ENCODE measurements around the gene UPF2. TPM values are rescaled to one million over a fixed set of nuclear protein-coding genes. Genes with fewer than 3 reads are reported as not detected.
"Not testable (repeated sequence)": the region's sequence is repeated elsewhere in the genome, so short reads cannot be mapped to it uniquely, and the experiment has no call there.

The UPF2 gene
- total RNA-seq, 1 donor from 2014 or later, result 7.9 TPM

DNA sequence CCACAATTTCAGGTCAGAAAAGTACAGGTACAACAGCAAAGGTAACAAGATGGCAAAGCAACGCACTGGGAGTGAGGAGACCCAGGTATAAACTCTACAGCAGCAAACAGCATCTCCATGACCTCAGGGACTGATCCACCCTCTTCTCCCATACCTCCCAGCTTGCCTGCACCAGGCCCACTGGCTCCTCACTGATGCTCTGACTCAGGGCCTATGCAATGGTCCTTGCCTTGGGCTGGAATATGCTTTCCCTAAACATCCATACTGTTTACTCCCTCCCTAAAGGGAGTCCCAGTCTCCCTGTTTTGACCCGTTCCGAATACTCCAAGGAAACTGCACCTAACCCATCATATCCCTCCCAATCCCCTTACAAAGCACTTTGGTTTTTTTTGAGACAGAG is 60.4 kb downstream of the UPF2 start:
- Histone ChIP-seq H3K4me3 (no peak overlapping the region), H3K4me1 (no peaks in the 10 kb centered on the region), H3K9me3 (no peaks in the 10 kb centered on the region), H3K36me3 (peaks cover 0 to 24% of the 10 kb centered on the region in 2 donors), H3K27me3 (no peaks in the 10 kb centered on the region), H3K27ac (no peak overlapping the region)
- no peak for DNase-seq (ENCODE audit: low spot score in 2 of 2)
- intact Hi-C loops (cut with DNase I), result no loop called here
- TF ChIP-seq CTCF (IDR thresholded peaks at IDR 0.05), result no peak

DNA sequence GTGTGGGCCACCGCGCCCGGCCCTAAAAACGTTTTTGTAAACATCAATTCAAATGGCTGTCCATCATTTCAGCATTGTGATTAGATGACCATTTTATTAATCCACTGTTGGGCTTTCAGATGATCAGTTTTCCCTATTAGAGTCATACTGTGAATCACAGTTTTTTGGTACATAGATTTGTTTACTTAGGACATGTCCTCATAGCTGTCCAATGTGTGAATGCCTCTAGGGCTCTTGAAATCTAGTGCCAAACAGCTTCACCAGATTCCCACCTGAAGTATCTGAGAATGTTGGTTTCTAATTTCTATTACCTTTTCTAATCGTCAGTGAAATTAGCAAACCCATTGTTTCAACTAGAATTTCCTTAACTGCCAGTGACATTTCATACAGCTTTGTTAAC is 66.8 kb downstream of the UPF2 start:
- no peak overlapping the region for H3K4me3 ChIP-seq
- no peak for TF ChIP-seq CTCF (IDR thresholded peaks at IDR 0.05)
- DNase-seq (ENCODE audit: low spot score in 2 of 2), result no peak
- H3K9me3 ChIP-seq, result no peaks in the 10 kb centered on the region
- no peaks in the 10 kb centered on the region for H3K27me3 ChIP-seq
- intact Hi-C loops (cut with DNase I), result no loop called here
- H3K4me1 ChIP-seq, result no peaks in the 10 kb centered on the region
- H3K27ac ChIP-seq, result no peak overlapping the region
- H3K36me3 ChIP-seq, result peaks cover 0 to 35% of the 10 kb centered on the region in 2 donors

GRCh38 chr10:11972523-11972922 is 70.1 kb downstream of the UPF2 start:
- intact Hi-C loops (cut with DNase I); H3K4me1 ChIP-seq; H3K27ac ChIP-seq; H3K27me3 ChIP-seq; H3K9me3 ChIP-seq; H3K4me3 ChIP-seq; DNase-seq (ENCODE audit: low spot score in 2 of 2): not testable (repeated sequence)
- H3K36me3 ChIP-seq, result peaks cover 0 to 20% of the 10 kb centered on the region in 2 donors

GRCh38 chr10:11962176-11962575 is 80.4 kb downstream of the UPF2 start:
- no peaks in the 10 kb centered on the region for H3K9me3 ChIP-seq
- no peak overlapping the region for H3K4me3 ChIP-seq
- no peaks in the 10 kb centered on the region for H3K27me3 ChIP-seq
- intact Hi-C loops (cut with DNase I), result no loop called here
- no peak for TF ChIP-seq CTCF (IDR thresholded peaks at IDR 0.05)
- DNase-seq (ENCODE audit: low spot score in 2 of 2), result no peak
- peaks cover 42 to 86% of the 10 kb centered on the region in 2 donors for H3K36me3 ChIP-seq
- no peaks in the 10 kb centered on the region for H3K4me1 ChIP-seq
- no peak overlapping the region for H3K27ac ChIP-seq

DNA sequence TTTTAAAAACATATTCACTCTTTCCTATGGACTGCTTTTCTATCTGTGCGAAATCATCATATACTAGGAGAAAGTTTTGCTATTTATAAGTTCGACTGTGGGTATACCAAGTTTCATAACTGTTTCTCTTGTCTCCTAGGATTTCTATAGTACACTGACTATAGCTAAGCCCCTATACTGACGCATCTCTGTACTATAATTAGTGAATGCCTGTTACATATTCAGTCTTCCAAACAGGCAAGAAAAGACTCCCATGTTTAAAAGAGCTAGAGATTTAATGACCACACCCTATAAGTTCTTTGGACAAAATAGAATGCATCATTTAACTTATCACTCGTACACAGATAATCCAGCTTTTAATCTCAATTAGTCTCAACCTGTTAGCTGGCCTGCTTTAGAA is 80.8 kb downstream of the UPF2 start:
- H3K36me3 ChIP-seq, result peaks cover 38 to 86% of the 10 kb centered on the region in 2 donors
- H3K27ac ChIP-seq, result no peak overlapping the region
- H3K4me1 ChIP-seq, result no peaks in the 10 kb centered on the region
- H3K4me3 ChIP-seq, result no peak overlapping the region
- no peak for DNase-seq (ENCODE audit: low spot score in 2 of 2)
- intact Hi-C loops (cut with DNase I), result no loop called here
- H3K27me3 ChIP-seq, result no peaks in the 10 kb centered on the region
- H3K9me3 ChIP-seq, result no peaks in the 10 kb centered on the region
- no peak for TF ChIP-seq CTCF (IDR thresholded peaks at IDR 0.05)

- DNase-seq (ENCODE audit: low spot score in 2 of 2), result no peak
- Histone ChIP-seq H3K36me3 (peaks cover 44 to 87% of the 10 kb centered on the region in 2 donors), H3K27me3 (no peaks in the 10 kb centered on the region), H3K27ac (no peak overlapping the region), H3K4me3 (no peak overlapping the region), H3K4me1 (no peaks in the 10 kb centered on the region), H3K9me3 (no peaks in the 10 kb centered on the region)
- intact Hi-C loops (cut with DNase I), result no loop called here
- no peak for TF ChIP-seq CTCF (IDR thresholded peaks at IDR 0.05)
Measured at GRCh38 chr10:11959966-11960365, 82.6 kb downstream of the UPF2 start.
